Measurements from ENCODE around the gene USP17L28. TPM values are rescaled to one million over a fixed set of nuclear protein-coding genes. Genes with fewer than 3 reads are reported as not detected.
"Not testable (repeated sequence)": the region's sequence is repeated elsewhere in the genome, so short reads cannot be mapped to it uniquely, and the experiment has no call there.

USP17L28 gene
- total RNA-seq, 6 experiments from 2014 or later = not detected

- 3% methylated on average over 13 of the region's 36 CpGs for WGBS (ENCODE audit: insufficient coverage, low coverage, low lambda C conversion rate, missing lambda C conversion rate)
- H3K36me3 ChIP-seq; H3K4me1 ChIP-seq; intact Hi-C loops (cut with DNase I); H3K27ac ChIP-seq; H3K9me3 ChIP-seq; H3K27me3 ChIP-seq: not testable (repeated sequence)
- ATAC-seq = peak in 1 of 4 donors; percentile 48
- peak overlapping the region in 2 of 3 donors; percentile 38 to 59 for H3K4me3 ChIP-seq
- TF ChIP-seq, protein P1, sequence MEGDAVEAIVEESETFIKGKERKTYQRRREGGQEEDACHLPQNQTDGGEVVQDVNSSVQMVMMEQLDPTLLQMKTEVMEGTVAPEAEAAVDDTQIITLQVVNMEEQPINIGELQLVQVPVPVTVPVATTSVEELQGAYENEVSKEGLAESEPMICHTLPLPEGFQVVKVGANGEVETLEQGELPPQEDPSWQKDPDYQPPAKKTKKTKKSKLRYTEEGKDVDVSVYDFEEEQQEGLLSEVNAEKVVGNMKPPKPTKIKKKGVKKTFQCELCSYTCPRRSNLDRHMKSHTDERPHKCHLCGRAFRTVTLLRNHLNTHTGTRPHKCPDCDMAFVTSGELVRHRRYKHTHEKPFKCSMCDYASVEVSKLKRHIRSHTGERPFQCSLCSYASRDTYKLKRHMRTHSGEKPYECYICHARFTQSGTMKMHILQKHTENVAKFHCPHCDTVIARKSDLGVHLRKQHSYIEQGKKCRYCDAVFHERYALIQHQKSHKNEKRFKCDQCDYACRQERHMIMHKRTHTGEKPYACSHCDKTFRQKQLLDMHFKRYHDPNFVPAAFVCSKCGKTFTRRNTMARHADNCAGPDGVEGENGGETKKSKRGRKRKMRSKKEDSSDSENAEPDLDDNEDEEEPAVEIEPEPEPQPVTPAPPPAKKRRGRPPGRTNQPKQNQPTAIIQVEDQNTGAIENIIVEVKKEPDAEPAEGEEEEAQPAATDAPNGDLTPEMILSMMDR (IDR thresholded peaks at IDR 0.05) = peak; percentile 27 to 81 (median 56)
- DNase-seq = peak; percentile 41 to 58 (median 54)
Measured at GRCh38 chr4:9381012-9381534, 32.4 kb downstream of the USP17L28 start.

DNA sequence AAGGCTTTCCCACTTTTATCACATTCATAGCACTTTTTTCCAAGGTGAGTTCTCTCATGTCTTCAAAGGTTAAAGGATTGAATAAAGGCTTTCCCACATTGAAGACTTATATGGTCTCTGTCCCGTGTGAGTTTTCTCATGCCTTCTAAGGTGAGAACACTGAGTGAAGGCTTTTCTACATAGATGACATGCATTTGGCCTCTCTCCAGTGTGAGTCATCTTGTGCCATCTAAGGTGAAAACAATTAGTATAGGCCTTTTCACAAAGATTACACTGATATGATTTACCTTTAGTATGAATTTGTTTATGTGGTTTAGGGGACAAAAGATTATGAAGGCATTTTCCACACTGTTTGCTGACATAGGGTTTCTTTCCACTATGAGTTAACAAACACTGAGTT is 35.4 kb downstream of the USP17L28 start:
- TF ChIP-seq POLR2A (IDR thresholded peaks at IDR 0.05) = no peak
- TF ChIP-seq, protein P1 (IDR thresholded peaks at IDR 0.05) = no peak
- DNase-seq (no peak), ATAC-seq (no peak)
- H3K36me3 ChIP-seq = no peaks in the 10 kb centered on the region
- 47% methylated on average over 1 of the region's 1 CpG for WGBS (ENCODE audit: insufficient coverage, low coverage, low lambda C conversion rate, missing lambda C conversion rate)
- no peak overlapping the region for H3K27ac ChIP-seq
- H3K9me3 ChIP-seq = no peaks in the 10 kb centered on the region
- no peak overlapping the region for H3K4me3 ChIP-seq
- no peaks in the 10 kb centered on the region for H3K27me3 ChIP-seq
- intact Hi-C loops (cut with DNase I) = no loop called here
- no peaks in the 10 kb centered on the region for H3K4me1 ChIP-seq

- H3K4me3 ChIP-seq; H3K27ac ChIP-seq; DNase-seq; ATAC-seq; intact Hi-C loops (cut with DNase I); H3K4me1 ChIP-seq; H3K27me3 ChIP-seq; H3K9me3 ChIP-seq; H3K36me3 ChIP-seq: not testable (repeated sequence)
- 45% methylated on average over 2 of the region's 2 CpGs for WGBS (ENCODE audit: insufficient coverage, low coverage, low lambda C conversion rate, missing lambda C conversion rate)
Measured at GRCh38 chr4:9389001-9389400, 40.3 kb downstream of the USP17L28 start.

Other genes with a start within 250 kb of the USP17L28 start
- not detected for gene FAM90A26, start 178.5 kb upstream of the USP17L28 start, total RNA-seq
- gene USP17L10, start 138.2 kb upstream of the USP17L28 start, total RNA-seq = not detected
- not detected for gene USP17L11, start 133.5 kb upstream of the USP17L28 start, total RNA-seq
- not detected for gene USP17L12, start 128.7 kb upstream of the USP17L28 start, total RNA-seq
- gene USP17L13, start 124.0 kb upstream of the USP17L28 start, total RNA-seq = not detected
- gene USP17L15, start 114.5 kb upstream of the USP17L28 start, total RNA-seq = not detected
- not detected for gene USP17L17, start 105.0 kb upstream of the USP17L28 start, total RNA-seq
- gene USP17L18, start 100.3 kb upstream of the USP17L28 start, total RNA-seq = not detected
- not detected for gene USP17L19, start 95.5 kb upstream of the USP17L28 start, total RNA-seq
- gene USP17L20, start 90.8 kb upstream of the USP17L28 start, total RNA-seq = not detected
- not detected for gene USP17L21, start 86.0 kb upstream of the USP17L28 start, total RNA-seq
- gene USP17L22, start 81.3 kb upstream of the USP17L28 start, total RNA-seq = not detected
- not detected for gene USP17L24, start 23.7 kb upstream of the USP17L28 start, total RNA-seq
- not detected for gene USP17L25, start 19.0 kb upstream of the USP17L28 start, total RNA-seq
- gene USP17L26, start 14.2 kb upstream of the USP17L28 start, total RNA-seq = not detected
- not detected for gene USP17L5, start 9.5 kb upstream of the USP17L28 start, total RNA-seq
- gene USP17L27, start 4.7 kb upstream of the USP17L28 start, total RNA-seq = not detected
- not detected for gene USP17L29, start 4.7 kb downstream of the USP17L28 start, total RNA-seq
- not detected for gene USP17L30, start 14.2 kb downstream of the USP17L28 start, total RNA-seq
- not detected for gene DEFB131A, start 95.5 kb downstream of the USP17L28 start, total RNA-seq

Measured in right lobe of liver (tissue), 6 donors.